ENCODE measurements around the gene ADAMTS5.

The ADAMTS5 gene

DNA sequence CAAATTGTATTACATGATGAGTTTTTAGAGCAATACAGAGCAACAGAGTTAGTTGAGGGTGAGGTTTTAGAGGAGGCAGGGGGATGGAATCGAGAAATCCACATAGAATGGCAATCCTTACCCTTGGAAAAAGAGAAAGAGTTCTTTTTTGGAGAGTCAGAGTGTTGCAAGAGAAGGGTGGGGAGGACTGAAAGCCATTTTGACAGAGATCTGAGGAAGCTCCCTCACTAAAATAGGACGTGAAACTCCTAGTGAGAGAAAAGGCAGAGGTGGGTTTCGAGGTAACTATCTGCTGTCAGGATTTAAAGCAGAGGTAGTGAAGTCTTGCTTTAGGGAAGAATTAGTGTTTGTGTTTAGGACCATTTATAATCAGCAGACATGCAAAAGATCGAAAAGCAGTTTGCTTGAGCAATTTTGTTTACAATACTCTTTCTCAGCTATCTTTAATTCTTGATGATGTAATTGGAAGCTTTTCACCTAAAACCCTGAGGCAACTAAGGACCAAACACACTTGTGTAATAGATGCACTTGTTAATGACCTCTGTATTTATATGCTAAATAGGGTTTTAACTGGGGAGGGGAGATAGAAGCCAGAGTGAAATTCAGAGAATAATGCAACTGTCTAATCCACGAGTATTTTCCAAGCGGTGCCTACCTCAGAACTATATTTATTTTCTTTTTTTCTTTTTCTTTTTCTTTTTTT lies 20.0 kb downstream of the ADAMTS5 start:
- no peak for DNase-seq

GRCh38 chr21:26945916-26946675 lies 20.8 kb downstream of the ADAMTS5 start:
- DNase-seq = no peak

DNA sequence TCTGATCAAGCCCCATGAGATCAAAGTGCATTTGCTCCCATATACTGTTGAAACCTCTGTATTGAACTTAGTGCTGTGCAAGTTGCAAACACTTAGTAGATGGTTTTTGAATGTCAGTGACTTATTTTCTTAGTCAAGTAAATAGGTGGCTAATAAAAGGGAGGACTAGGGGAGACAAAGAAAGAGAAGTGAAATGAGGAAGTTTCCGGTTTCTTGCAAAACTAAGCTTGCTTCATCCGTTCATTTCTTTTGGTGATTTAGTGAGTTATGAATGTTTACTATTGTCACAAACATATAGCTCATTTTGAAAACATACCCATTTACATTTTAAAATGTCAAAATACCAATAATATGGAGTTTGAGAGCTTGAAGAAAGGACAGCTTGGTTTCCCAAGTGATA lies 23.0 kb downstream of the ADAMTS5 start:
- DNase-seq = no peak

GRCh38 chr21:26941421-26941820 lies 25.5 kb downstream of the ADAMTS5 start:
- DNase-seq = no peak

DNA sequence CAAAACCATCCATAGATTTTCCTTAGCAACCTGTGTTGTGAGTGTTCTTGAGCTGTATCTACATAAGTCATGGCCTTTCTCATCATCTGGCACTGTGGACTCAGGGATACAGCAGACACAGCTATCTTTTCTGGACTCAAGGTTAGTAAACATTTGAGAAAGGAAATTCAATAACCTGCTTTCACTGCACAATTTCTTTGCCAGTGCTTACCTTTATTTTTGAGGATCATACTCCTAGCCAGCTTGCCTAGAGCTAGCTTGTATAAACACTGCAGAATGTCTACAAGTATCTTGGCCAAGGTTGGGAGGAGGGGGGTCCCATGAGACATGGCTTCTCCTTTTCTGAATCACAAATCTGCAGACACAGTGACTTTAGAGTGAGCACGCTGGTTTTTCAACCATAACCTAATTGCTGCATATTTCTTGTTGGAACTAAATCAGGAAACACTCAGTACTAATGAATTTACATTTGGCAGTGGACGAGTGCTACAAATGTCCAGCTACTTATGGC lies 27.2 kb downstream of the ADAMTS5 start:
- peak; percentile 75 to 89 for DNase-seq

GRCh38 chr21:26936641-26937040 lies 30.2 kb downstream of the ADAMTS5 start:
- no peak for DNase-seq

- peak; percentile 42 to 69 for DNase-seq
Observed at GRCh38 chr21:26935977-26936376, 30.9 kb downstream of the ADAMTS5 start.

- no peak for DNase-seq
Observed at GRCh38 chr21:26934383-26934782, 32.5 kb downstream of the ADAMTS5 start.

- no peak for DNase-seq
Observed at GRCh38 chr21:26933448-26933847, 33.4 kb downstream of the ADAMTS5 start.

DNA sequence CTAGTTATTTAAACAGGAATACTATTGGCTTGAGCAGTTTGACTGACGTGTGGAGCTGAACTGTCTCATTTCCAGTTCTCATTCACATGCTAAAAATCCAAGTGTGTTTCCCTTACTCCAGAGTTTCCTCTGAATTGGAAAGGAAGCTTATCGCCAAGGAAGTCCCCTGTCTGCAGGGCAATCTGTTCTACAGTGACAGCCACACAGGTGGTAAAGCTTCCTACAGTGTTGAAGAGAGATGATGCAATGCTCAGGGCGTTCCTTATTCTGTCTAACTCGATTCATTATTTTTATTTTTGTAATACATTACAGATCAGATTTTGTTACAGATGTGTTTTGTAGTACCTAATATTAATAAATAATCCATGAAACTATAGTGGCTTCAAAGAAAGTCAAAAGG lies 41.3 kb downstream of the ADAMTS5 start:
- no peak for DNase-seq

DNA sequence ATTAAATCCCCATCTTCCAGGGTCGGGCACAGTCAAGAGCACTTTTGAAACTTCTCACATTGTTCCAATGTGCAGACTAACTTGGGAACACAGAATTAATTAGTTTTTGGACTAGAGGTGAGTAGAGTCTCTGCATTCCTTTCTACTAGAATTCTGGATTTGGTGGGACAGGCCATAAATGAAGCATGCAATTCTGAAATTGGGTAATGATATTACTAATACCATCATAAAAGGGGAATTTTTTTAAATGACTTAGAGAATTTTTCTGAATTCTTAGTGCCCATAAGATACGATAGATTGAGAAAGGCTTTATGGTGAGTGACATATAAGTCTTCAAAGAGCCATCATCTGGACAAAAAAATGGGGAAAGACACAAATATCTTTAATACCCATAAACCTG lies 41.8 kb downstream of the ADAMTS5 start:
- DNase-seq = no peak

GRCh38 chr21:26923986-26924385 lies 42.9 kb downstream of the ADAMTS5 start:
- no peak for DNase-seq

GRCh38 chr21:26920055-26920454 lies 46.8 kb downstream of the ADAMTS5 start:
- no peak for DNase-seq

- no peak for DNase-seq
Observed at GRCh38 chr21:26918323-26919079, 48.4 kb downstream of the ADAMTS5 start.

- no peak for DNase-seq
Observed at GRCh38 chr21:26916799-26917198, 50.1 kb downstream of the ADAMTS5 start.

GRCh38 chr21:26914557-26914956 lies 52.3 kb downstream of the ADAMTS5 start:
- DNase-seq = no peak

- DNase-seq = no peak
Observed at GRCh38 chr21:26912466-26912865, 54.4 kb downstream of the ADAMTS5 start.

- DNase-seq = peak in 1 of 2 experiments; percentile 22
Observed at GRCh38 chr21:26909972-26910371, 56.9 kb downstream of the ADAMTS5 start.

DNA sequence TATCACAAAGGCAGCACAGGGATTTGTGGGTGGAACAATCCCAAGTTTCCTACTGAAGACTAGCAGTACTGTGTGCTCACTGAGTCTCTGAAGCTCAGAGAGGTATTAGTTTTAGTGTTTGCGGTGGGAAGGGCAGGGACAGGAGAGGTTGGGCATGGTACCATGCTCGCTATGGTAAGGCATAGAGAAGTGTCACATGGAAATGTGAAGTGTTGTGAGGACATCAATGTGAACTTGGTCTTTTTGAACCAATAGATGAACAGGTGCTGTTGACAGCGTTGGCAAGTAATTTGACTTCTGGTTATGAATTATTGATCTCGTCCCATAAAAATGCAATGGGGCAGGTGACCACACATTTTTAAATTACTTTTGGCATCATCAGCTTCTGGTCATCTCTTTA lies 65.9 kb downstream of the ADAMTS5 start:
- no peak for DNase-seq

DNA sequence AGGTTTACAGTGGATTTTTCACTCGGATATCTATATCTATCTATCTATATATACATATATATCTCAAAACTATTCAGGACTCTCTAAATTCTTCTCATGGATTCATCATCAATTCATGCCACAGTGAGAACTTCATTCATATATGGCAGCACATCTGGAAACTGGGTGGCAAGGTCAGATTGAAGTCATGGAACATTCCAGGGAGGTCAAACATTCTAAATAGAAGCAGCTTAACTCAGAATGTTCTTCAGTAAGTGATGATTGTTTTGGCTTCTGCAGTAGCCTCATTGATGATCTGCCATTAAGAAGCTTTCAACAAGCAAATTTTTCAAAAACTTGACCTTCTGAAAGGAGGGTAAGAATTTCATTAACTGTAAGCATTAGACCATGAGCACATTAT lies 74.7 kb downstream of the ADAMTS5 start:
- DNase-seq = no peak

GRCh38 chr21:26888931-26889330 lies 78.0 kb downstream of the ADAMTS5 start:
- no peak for DNase-seq

DNA sequence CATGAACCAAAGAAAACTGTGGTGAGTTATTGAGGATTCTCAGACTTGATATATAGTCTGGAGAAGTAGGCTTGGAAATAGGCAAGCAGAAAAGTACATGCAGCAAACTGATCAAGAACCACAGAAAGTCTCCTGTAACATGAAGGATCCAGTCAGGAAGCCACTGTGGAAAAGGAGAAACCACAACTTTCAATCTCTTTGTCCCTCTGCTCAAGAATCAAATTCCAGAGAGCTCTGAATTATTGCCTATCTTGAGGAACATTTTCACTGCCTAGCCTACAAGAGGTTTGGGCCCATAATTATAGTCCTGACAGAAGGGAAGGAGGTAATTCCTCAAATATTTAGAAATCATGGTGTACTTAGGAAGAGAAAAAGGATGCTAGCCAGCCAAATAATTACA lies 78.6 kb downstream of the ADAMTS5 start:
- DNase-seq = no peak

- no peak for DNase-seq
Observed at GRCh38 chr21:26887251-26887650, 79.6 kb downstream of the ADAMTS5 start.

- DNase-seq = no peak
Observed at GRCh38 chr21:26884436-26884835, 82.5 kb downstream of the ADAMTS5 start.
